Epithelial cell of prostate (primary cell): ENCODE results near the gene CLMN.
"Not testable (repeated sequence)": the region's sequence is repeated elsewhere in the genome, so short reads cannot be mapped to it uniquely, and the experiment has no call there.

Experiments
- DNase-seq: peaks from one replicate; pipeline ENCODE4 v3.0.0-alpha.2; 2011; ENCODE audit warnings: low read depth, low spot score
- H3K27ac ChIP-seq: fragments of 450-650 bp; 2 replicates; pipeline ENCODE4 v1.5.1; 2017; ENCODE audit warnings: mild to moderate bottlenecking

The CLMN gene

DNA sequence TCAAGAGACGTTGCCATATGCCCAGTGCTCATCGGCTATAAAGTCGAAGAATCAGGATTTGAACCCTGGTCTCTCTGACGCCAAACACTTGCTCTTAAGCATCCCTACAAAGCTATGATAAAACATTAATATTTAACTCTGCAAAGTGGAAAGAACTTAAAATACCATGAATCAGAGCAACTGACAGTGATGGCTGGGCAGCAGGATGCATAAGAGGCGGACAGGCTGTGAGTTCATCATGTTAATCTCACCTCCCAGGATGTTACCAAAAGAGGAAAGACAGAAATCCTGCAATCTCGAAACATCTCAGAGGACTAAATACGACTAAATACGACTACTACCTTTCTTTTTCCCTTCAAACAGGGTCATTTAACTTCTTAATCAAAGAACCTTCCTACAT lies 168.1 kb downstream of the CLMN start:
- DNase-seq: no peak
- H3K27ac ChIP-seq: no peak overlapping the region

DNA sequence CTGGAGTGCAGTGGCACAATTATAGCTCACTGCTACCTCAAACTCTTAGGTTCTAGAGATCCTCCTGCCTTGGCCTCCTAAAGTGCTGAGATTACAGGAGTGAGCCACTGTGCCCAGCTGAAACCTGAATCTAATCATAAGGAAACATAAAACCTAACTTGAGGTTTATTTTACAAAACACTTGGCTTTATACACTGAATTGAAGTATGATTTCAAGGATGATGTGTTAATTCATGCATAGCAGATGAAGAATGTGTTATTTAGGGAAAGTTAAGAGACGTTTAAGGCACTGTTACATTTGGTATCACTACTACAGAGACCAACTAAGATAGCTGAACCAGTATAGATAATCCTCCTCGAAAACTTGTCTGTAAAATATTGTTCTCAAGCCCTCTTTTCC lies 168.8 kb downstream of the CLMN start:
- DNase-seq: no peak
- H3K27ac ChIP-seq: no peak overlapping the region

DNA sequence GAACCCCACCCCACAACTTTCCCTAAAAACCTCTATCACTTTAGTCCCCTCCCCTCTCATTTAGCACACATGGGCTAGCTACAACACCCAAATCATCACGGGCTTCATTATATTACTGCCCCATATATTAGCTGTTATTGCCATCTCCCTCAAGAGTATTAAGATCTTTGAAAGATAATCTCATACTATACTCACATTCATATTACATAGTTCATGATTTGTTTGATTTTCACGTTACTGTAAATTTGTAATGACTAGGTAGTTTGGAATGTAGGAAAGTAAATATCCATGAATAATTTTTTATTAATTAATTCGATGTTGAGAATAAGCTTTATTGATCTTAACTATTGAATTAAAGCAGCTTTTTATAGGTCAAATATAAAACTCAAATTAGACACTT lies 170.3 kb downstream of the CLMN start:
- no peak overlapping the region for H3K27ac ChIP-seq
- DNase-seq: no peak

DNA sequence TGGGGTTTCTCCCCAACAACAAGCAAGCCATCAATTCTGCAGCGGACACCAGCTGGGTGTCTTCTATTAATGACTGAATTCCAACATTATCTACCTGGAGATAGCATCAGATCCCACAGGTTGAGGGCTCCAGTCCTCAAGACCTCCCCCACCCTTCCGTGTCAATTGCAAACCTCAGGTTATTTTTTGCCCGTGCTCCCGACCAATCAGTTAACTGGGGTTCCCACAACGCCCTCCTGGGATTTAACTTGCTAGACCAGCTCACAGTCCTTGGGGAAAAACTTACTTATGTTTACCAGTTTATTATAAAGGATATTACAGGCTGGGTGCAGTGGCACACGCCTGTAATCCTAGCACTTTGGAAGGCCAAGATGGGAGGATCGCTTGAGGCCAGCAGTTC lies 172.1 kb downstream of the CLMN start:
- H3K27ac ChIP-seq: no peak overlapping the region
- DNase-seq: no peak

DNA sequence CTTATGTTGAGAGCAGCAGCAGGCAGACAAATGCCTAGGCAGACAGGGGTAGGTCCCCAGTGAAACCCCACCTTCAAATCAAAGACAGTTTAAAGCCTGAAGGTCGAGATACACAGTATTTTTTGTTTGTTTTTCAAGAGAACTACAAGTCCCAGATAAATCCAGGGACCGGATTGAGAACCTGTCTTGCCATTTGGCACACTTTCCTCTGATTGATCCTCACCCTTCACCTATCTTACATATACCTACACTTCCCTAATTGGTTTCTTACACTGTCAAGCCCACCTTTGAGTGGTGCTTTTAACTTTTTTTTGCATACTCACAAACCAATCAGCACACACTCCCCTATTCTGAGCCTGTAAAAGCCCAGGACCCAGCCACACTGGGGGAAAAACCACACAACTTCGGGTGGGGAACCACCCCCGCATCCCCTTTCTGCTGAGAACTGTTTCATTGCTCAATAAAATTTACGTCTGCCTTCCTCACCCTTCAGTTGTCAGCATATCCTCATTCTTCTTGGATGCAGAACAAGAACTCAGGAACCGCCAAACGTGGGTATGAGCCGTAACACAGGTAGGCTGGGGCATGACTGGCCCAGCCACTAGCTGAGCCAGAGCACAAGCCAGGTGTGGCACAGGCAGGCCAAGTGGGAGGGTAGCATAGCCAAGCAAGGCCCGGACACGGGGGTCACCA lies 173.5 kb downstream of the CLMN start:
- H3K27ac ChIP-seq: peak overlapping the region; percentile 66
- DNase-seq: peak; percentile 76

DNA sequence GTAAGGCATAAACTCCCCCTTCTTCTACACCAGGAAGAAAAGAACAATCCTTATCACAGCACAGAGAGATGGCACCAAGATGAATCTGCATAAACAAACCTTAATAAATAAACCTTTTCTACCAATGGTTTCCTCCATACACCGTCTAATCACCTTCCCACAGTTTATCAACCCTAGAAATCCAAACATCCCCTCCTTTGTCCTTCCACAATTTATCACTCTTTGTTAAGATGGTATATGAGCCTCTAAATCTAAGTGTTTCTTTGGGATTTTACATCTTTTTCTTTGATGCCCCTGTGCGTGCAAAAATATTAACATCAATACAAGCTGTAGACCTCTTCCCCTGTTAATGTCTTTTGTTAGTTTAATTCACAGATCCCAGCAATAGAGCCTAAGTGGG lies 174.9 kb downstream of the CLMN start:
- DNase-seq: no peak
- no peak overlapping the region for H3K27ac ChIP-seq

DNA sequence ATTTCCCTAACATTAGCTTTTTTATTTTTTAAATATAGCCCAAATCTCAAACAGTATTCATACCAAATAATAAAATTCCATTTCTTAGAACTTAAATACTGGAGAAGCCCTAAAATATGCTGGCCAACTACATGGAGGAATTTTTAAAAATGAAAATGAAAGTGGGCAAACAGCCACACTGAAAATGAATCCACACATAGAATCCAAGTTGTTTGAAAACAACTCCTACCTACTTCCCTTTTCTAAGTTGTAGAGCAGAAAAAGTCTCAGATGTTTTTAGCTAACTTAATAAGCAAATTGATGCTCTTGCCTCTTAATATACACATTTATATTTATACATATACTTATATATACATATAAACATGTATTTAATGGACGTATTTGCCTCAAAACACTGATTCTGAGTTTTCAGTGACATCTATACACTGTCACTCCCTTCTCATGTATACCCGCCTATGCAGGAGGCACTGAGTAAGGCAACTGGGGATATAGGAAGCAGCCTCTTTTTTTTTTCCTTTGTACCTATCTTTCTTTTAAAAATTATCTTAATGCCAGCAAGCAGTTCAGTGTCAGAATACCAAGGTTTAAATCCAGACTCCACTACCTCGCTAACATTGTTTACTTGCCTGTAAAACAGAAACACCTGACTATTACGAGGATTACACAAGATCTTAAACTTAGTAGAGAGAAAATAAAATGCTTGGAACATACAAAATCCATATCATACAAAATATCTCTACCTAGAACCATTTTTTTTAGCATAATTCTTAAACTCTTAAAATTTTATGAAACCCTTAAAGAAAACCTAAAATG lies 175.7 kb downstream of the CLMN start:
- DNase-seq: no peak
- no peak overlapping the region for H3K27ac ChIP-seq

DNA sequence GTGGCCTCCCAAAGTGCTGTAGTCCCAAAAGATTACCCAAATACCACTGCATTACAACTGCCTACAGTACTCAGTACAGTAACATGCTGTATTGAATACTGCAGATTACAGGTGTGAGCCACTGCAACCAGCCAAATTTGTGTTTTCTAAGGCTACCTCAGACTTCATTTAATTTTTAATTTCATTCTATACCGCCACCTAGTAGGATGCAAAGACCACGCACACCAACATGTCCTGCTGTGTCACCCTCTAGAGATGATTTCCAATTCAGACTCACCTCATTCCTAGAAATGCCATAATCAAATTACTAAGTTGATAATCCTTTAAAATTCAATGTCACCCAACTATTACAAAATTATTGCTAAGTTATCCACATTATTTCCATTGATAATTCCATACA lies 177.5 kb downstream of the CLMN start:
- no peak for DNase-seq
- H3K27ac ChIP-seq: no peak overlapping the region

DNA sequence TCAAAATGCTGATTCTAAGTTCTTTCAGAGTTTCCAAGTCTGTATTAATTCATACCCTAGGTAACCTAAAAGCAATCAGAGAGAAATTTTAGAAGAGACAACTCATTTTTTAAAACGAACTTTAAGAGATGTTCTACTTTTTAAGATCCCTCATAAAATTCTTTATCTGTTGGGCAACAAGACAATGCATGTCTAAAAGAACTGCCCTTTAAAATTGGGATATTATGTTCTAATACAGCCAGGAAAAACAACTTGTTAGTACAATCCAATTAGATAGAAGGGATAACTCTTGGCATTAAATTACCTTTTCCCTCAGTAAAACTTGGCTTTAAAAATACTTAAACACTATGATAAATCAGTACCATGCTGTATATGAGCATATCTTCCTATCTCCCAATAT lies 178.0 kb downstream of the CLMN start:
- H3K27ac ChIP-seq: no peak overlapping the region
- no peak for DNase-seq

DNA sequence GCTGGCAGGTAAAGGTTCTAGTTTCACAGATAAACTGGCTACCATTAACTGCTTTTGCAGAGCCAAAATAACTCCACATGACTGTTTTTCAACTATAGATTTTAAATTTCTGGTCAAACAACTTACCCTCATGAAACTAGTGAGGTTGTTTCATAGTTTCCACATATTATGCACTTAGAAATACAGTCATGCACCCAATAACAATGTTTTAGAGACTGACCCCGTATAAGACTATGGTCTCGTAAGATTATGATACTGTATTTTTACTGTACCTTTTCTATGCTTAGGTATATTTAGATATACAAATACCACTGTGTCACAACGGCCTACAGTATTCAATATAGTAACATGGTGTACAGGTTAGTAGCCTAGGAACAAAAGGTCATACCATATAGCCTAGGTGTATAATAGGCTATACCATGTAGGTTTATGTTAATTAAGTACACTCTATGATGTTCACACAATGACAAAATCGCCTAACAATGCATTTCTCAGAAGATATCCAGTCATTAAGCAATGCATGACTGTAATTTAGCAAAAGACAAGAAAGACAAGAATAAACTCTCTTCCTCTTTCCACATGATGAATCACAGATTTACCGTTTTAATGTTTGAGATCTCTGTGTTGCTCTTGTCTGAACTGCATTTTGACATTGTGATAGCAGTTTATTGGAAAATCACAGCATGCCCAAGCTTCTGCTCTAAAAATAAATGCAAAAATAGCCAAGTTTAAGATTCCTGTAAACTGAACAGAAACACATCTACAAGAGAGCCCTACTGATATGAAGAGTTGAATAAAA lies 179.4 kb downstream of the CLMN start:
- no peak for DNase-seq
- peak overlapping the region; percentile 56 for H3K27ac ChIP-seq

DNA sequence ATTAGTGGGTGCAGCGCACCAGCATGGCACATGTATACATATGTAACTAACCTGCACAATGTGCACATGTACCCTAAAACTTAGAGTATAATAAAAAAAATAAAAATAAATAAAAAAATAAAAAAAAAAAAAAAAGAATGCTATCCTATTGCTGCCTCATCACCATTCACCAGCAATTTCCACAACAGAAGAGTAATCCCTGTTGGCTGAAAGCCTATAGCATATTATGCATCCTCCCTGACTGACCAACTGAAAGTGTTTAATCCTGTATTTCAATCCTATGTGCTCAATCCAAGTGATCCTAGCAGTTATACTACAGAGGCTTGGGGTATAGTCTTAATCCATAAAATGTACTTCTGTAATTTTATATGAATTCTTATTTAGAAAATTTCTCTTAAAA lies 180.8 kb downstream of the CLMN start:
- DNase-seq: no peak

DNA sequence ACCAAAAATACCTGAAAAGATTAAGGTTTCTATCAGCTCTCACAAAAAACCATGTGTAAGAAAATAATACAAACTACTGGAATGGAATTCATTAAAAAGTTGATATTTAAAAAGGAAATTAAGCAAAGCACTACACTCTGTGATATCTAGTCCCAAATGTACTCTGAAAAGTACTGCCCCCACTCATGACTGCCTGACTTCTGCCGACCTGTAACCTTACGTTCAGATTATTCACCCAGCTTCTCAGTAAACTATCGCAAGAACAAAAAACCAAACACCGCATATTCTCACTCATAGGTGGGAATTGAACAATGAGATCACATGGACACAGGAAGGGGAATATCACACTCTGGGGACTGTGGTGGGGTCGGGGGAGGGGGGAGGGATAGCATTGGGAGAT lies 181.3 kb downstream of the CLMN start:
- H3K27ac ChIP-seq, DNase-seq: not testable (repeated sequence)

More for the DNA sequence above, 180.8 kb downstream of the CLMN start:
- H3K27ac ChIP-seq: no peak overlapping the region

DNA sequence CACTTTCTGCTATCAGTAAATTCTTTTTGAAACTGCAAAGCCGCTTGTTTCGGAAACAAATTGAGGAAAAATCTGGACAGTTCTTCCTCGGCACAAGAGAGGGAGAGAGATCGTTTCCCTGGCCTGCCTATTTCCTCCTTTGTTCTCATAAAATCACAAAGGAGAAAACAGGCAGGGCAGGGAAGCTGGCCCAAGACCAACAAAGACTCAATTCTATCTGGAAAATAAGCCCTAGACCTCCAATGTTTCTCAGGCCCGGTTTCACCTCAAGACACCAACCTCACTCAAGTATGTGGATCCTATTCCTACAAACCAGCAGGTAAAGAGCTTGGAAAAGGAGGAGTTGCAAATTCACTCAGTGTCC lies 181.9 kb downstream of the CLMN start:
- DNase-seq: no peak
- H3K27ac ChIP-seq: no peak overlapping the region

DNA sequence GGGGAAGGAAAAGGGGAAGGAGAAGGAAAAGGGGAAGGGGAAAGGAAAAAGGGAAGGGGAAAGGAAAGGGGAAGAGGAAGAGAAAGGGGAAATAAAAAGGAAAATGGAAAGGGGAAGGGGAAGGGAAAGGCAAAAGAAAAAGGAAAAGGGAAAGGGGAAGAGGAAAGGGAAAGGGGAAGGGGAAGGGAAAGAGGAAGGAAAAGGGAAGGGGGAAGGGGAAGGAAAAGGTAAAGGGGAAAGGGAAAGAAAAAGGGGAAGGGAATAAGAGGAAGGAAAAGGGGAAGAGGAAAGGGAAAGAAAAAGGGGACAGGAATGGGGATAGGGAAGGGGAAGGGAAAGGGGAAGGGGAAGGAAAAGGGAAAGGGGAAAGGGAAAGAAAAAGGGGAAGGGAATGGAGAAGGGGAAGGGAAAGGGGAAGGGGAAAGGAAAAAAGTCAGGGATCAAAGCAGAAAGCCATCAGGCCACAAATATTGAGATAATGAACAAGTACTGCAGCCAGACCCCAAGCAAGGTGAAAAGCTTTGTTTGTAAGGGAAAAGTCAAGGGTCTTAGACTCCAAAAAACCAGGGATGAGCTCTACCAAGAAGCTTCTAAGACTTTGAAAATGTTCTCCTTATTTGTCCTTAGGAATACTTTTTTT lies 182.4 kb downstream of the CLMN start:
- no peak overlapping the region for H3K27ac ChIP-seq
- DNase-seq: no peak

DNA sequence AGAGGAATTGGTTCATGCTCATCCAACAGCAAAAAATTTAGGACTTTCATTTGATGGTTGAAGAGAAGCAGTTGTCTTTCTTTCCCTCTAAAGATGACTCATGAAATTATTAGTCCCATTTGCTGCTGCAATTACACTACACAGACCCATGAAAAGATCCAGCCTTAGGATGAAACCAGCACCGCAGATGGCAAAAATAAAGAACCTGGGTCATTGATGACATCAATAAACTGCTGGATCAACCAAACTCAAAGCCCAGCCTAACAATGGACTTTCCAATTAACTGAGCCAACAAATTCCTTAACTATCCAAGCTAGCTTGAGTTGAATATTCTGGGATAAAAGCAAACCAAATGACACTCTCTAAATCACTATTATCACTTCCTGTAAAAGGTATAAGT lies 183.1 kb downstream of the CLMN start:
- no peak overlapping the region for H3K27ac ChIP-seq
- no peak for DNase-seq

DNA sequence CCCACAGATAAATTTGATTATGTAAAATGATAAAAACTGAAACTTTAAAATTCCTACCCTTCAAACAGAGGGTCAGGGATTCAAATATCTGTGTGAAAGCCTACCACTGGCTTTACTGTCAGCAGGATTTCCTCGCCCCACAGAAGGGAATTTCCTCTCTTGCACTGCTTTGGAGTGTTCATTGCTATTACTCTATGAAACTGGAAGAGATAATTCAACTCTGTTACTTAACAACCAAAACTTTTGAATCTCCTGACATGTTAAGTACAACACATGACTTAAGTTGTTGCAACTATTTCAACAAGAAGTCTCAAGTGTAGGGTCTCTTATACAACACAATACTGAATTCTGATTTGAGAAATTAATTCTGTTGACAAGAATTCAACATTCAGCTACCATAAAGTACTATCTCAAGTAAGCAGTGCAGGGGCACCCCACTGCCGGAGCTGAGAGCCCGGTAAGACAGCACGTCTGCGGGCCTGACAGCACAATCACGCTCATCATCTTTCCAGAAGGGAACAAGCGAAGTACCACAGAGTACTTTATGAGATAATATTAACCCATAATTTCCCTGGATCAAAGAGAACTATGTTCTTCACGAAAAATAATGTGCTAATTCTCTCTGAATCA lies 185.3 kb downstream of the CLMN start:
- no peak overlapping the region for H3K27ac ChIP-seq
- DNase-seq: no peak

DNA sequence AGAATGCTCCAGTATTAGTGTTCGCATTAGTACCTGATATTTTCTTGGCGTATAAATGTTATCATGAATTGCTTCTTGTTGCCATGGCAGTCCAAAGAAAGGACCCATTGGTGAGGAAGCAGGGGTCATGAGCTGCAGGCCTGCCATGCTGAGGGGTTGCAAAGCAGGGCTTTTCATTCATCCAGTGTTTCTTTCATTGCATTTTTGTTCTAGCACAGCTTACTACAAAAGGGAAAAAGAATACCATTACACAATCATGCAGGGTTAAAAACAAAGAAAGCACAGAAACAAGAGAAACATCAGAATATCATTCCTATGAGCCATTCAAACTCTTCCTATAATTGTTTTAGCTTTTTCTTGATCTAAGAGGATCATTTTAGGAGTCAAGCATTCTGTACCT lies 186.4 kb downstream of the CLMN start:
- no peak overlapping the region for H3K27ac ChIP-seq
- no peak for DNase-seq

DNA sequence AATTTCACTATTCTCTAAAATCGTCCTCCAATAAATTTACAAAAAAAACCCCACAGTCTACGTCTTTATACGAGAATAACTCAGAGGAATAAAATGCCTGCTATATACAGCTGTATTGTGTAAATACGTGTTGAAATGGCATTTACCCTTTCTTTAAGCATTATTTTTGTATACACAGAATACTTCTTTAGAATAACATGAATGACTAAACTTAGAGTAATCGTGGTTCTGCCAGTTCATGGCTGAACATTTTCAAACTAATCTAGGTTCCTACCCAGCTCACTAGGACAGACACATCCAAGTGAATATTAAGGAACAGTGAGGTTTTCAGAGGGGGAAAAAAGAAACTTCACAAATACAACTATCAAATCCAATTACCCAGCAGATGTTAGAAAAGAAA lies 186.9 kb downstream of the CLMN start:
- H3K27ac ChIP-seq: no peak overlapping the region

More for the DNA sequence above, 186.9 kb downstream of the CLMN start:
- DNase-seq: no peak
